CD4-positive, alpha-beta T cell treated with Interleukin-6 for 4 hours (primary cell): ENCODE results near the gene E4F1.
"Not testable (repeated sequence)": the region's sequence is repeated elsewhere in the genome, so short reads cannot be mapped to it uniquely, and the experiment has no call there.

ENCODE experiments used
- DNase-seq: peaks from one replicate; pipeline ENCODE4 v3.0.0-alpha.2; 2020; ENCODE audit warnings: mixed read lengths

The E4F1 gene

DNA sequence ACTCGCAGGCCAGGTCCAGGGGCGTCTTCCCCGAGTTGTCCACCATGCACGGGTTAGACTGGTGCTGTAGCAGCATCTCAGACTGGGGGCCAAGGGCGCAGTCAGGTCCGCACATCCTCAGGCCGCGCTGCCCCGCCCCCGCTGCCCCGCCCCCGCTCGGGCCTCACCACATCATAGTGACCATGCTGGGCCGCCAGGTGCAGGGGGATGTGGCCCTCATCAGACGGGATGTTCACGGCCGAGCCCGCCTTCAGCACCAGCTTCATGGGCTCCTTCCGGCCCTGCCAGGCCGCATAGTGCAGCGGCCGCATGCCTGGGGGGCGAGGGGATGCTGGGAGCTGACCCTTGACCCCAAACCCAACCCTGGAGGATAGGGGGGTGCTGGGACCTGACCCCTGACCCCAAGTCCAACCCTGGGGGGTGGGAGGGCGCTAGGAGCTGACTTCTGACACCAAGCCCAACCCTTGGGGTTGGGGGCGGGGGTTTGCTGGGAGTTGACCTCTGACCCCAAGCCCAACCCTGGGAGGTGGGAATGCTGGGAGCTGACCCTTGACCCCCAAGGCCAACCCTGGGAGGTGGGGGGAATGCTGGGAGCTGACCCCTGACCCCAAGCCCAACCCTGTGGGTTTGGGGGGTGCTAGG, 34.0 kb upstream of the E4F1 start:
- DNase-seq = no peak

DNA sequence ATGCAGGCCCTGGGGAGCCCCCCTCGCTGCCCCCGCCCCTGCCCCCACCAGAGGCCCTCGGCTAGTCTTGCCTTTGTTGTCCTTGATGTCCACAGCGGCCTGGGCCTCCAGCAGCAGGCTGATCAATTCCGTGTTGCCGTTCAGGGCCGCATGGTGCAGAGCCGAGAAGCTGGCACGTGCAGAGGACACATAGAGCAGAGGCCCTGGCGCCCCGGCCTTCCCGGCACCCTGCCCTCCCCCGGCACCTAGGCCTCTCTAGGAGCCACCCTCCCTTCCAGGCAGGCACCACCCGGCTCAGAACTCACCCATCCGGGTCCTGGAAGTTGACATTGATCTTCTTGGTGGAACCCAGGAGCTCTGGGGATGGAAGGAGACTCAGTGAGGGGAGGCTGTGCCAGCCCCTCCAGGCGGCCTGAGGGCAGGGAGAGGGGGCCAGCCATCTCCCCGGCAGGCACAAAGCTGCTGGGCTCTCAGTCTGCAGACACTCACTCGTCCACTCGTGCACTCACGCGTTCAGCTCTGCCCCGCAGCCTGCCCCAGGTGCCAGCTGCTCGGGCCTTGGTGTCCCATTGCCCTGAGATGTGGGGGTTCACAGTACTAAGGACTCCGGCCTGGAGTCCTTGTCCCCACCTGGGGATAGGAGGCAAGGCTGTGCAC, 33.3 kb upstream of the E4F1 start:
- DNase-seq = no peak

- no peak for DNase-seq
Measured at GRCh38 chr16:2190659-2191445, 32.5 kb upstream of the E4F1 start.

DNA sequence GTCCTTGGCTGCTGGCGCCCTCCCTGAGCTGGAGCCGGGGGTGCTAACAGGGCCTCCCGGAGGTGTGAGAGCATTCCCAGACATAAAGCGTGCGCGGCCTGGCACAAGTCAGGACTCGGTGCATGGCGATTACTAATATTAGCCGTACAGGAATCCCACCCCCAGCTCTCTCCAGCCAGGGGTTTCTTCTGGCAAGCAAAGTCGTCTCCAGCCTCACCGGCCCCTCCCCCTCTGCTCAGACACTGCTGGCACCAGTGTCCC, 32.0 kb upstream of the E4F1 start:
- no peak for DNase-seq

DNA sequence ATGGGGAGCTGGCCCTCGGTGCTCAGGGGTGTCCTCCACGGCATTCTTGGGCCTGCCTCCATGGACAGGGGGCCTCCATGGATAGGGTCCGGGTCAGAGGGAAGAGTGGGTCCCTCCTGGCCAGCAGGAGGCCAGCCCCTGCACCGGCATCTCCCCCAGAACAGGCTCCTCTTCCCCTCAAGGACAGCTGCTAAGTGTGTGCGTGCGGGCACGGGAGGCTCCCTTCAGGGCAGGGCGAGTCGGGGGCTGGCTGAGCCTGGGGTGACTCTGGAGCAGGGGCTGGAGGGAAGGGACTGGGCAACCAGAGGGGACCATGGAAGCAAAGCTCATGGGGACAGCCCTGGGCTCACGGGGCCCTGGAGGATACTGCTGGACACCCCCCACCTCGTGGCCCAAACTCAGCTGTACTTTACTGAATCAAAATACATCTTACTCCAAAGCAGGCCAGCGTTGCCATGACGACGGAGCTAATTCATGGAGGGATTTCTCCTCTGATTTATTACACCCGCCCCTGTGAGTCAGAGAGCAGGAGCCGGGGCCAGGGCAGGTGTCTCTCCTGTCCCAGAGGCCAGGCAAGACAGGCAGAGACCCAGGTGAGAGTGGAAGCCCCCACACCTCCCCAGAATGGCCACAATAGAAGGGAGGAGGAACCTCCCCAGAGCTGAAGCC, 29.1 kb upstream of the E4F1 start:
- DNase-seq = no peak

DNA sequence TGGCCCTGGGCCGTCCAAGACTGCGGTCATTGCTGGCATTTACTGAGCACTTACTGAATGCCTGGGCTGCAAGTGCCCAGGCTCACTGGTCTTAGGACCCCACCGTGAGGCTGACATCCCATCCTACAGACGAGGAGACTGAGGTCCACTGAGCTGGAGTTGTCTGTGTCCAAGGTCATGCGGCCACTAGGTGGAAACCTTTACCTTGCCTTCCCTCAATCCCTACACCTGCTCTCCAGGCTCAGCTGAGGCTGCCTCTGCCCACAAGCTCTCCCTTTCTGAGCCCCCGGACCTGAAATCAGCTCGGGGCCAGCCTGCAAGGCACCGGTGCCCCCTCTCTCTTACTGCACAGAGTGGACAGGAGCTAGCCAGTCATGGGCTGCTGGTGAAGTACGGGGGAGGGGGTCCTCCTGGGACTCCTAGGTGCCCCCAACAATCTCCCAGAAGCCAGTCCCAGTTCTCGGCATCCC, 28.5 kb upstream of the E4F1 start:
- peak; percentile 72 for DNase-seq

DNA sequence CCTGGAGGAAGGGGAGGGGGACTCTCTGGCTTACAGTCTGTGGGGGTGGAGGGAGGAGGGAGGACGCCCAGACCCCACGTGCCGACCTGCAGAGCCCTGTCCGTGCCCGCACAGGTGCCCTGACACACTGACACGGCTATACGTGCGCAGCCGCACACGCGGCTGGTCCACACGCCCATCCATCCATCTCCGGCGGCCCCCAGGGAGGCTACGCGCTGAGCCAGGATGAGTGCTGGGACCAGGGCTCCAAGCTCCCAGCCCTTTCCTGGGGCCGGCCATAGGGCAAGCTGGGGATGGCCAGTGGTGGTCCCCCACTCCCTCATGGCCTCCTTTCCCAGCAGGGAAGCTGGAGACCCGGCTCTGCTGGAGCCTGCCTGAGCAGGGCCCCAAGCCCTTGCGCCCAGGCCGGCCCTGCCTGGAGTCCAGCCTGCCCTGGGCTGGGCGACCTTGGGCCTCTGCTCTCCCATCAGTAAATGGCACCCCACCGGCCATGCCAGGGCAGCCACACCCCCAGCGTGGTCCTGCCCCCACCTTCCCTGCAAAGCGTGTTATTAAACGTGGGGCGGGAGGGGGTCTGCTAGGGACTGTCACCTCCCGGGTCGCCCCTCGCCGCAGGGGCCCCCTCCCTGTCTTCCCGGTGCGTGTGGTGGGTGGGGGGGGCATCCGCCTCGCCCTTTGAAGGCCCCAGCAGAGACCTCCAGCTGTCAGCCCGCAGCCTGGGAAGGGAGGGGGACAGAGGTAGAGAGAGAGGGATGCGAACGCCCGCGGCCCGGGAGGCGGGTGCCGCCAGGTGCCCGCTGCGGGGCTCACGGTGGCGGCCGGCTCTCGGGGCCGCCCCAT, 27.8 kb upstream of the E4F1 start:
- DNase-seq = no peak

DNA sequence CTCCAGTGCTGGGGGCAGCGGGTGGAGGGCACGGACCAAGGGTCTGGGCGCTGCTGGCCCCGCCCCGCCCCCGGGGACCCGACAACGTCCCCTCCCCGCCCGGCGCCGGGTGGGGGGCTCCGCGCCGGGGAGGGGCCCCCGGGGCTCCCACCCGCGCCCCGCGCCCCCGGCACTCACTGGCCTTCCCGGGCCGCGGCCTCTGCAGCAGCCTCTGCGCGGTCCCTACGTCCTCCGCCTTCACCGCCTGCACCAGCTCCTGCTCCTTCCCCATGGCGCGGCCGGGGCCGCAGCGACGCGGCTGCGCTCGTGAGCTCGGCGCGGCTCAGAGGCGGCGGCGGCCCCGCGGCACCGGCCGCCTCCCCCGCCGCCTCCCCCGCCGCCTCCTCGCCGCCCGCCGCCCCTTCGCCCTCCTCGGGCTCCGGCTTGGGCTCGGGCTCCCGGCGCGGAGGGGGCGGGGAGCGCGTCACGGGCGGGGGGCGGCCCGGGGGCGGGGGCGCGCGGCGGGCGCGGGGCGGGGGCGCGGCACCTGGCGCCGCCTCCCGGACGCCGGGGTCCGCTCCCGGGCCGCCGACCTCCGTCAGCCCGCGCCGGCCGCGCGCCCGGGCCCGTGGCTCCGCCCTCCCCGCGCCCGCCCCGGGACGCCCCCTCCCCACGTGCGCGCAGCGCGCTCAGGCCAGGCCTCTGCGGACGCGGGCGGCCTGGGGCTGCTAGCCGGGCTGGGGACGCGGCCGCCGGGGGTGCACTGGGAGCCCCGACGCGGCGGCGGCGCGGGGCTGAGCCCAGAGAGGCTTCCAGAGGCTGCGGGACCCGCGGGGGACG, 27.0 kb upstream of the E4F1 start, which contains the start of gene CASKIN1:
Gene CASKIN1 (minus strand): TSS at position 444 of the 819 bp plus-strand sequence. CDS start 173 bp downstream, at position 271.
- DNase-seq = peak; percentile 18

GRCh38 chr16:2196981-2197511, 26.3 kb upstream of the E4F1 start:
- no peak for DNase-seq

GRCh38 chr16:2197765-2198164, 25.6 kb upstream of the E4F1 start:
- DNase-seq = no peak

- DNase-seq = no peak
Measured at GRCh38 chr16:2198283-2198682, 25.1 kb upstream of the E4F1 start.

DNA sequence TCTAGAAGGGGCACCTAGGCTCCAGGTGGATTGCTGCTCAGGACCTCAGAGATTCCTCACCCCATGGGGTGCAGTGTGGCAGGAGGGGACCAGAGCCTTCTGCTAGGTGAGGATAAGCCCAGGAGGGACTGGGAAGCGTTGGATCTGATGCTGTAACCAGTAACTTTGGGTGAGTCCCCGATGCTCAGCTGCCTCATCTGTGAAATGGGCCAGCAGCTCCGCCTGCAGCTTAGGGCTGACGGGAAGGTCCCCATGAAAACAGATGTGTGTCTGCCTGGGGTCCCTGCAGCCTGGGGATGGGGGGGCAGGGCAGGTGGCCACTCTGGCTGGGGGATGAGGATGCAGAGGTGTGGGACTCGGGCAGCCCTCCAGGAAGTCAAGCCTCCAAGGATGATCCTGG, 24.3 kb upstream of the E4F1 start:
- DNase-seq = no peak

GRCh38 chr16:2199621-2200139, 23.7 kb upstream of the E4F1 start:
- DNase-seq = no peak

GRCh38 chr16:2200313-2200712, 23.1 kb upstream of the E4F1 start:
- no peak for DNase-seq

- not testable (repeated sequence) for DNase-seq
Measured at GRCh38 chr16:2203119-2203688, 20.2 kb upstream of the E4F1 start.

DNA sequence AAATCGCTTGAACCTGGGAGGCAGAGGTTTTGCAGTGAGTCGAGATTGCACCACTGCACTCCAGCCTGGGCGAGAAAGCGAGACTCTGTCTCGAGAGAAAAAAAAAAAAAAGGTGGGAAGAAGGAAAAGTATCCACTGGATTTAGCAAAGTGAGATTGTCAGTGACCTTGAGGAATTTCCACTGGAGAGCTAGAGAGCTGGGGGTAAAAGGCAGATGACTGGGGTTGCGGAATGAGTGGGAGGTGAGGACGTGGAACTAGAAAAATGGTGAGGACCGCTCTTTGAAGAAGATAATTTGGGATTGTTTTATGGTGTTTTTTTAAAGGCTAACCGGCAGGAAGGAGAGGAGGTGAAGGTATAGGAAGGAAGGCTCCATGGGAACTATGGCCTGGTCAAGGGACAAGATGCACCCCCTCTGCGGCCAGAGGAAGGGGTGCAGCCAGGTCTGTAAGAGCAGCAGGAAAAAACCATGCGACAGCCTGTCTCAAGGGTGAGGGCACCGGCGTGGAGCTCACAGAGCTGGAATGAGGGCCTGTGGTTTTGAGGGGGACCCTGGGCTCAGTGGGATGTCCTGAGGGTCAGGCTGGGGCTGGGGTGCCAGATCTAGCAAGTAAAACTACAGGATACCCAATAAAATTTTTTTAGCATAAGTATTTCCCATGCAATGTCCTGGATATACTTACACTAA, 18.8 kb upstream of the E4F1 start:
- no peak for DNase-seq

DNA sequence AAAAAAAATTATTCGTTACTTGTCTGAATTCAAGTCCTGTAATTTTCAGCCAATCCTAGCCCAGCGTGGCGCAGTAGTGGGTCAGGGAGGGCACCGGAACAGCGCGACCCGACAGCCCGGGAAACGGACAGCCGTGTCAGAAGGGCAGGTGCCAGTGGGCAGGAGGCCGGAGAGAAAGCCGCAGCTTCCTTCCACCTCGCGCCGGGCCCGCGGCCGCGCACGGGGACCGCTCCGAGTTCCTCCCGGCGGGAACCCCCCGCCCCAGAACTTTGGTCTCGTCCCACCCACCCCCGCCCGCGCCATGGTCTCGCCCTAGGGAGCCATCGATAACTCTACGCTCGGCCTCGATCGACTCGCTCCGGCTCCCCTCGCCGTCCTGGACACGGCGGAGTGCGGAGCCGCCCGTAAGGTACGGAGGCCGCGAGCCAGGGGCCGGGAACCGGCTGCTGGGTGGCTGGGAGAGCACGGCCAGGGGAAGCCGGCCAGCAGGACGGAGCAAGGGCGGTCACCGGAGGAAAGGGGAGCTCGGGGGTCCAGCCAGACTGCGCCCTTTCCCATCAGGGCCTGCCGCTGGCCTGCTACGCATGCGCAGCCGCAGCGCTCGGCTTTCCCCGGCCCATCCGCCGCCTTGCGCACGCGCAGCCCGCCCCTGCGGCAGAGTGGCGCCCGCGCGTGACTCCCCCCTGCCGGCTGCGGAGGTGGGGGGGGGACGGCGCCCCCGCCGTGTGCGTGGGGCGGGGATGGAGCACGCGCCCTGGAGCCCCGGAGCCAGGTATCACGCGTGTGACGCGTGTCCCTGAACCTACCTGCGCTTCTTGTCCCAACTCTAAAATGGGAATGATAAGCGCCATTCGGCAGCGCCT, 18.1 kb upstream of the E4F1 start, which contains the start of gene MLST8:
Gene MLST8 (plus strand): TSS at position 351 of the 863 bp plus-strand sequence. CDS start 632 bp downstream, outside the sequence.
- peak; percentile 95 for DNase-seq

DNA sequence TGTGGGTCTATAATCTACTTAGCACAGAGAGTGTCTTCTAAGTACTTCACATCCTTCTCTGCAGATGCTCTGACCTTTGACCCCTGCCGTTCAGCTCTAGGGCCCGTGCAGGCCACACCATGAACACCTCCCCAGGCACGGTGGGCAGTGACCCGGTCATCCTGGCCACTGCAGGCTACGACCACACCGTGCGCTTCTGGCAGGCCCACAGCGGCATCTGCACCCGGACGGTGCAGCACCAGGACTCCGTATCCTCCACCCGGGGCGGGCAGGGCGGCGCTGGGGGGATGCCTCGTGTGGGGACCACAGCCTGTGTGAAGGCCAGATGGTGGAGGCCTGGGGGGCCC, 17.5 kb upstream of the E4F1 start:
- no peak for DNase-seq

DNA sequence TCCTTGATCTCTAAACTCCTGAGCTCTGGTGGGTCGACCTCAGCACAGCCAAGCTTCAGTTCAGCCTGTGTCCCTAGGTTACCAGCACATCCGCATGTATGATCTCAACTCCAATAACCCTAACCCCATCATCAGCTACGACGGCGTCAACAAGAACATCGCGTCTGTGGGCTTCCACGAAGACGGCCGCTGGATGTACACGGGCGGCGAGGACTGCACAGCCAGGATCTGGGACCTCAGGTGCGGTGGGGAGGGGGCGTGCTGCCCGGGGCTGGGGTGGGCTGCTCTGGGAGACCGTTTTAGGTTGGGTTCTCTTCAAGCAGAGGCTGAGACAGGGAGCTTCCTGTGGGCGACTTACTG, 17.0 kb upstream of the E4F1 start:
- no peak for DNase-seq
